Activated naive CD4-positive, alpha-beta T cell treated with anti-CD3 and anti-CD28 coated beads, Interleukin-2, amount 50 U/mL, for 72 hours (primary cell): Measurements from ENCODE around the gene PEMT. TPM values are rescaled to one million over a fixed set of nuclear protein-coding genes. Genes with fewer than 3 reads are reported as not detected.
"Not testable (repeated sequence)": the region's sequence is repeated elsewhere in the genome, so short reads cannot be mapped to it uniquely, and the experiment has no call there.

ENCODE experiments used
- ATAC-seq, 2 donors: fragments of 150-1000 bp; cut with Tn5 transposase; 2 replicates each; pipeline ENCODE4 v1.10.0; 2021; ENCODE audit warnings: mild to moderate bottlenecking in 2 of 2, moderate library complexity in 2 of 2
- DNase-seq, 2 donors: peaks; one replicate each; pipeline ENCODE4 v3.0.0; 2021 to 2022; ENCODE audit warnings: low spot score in 2 of 2
- H3K27ac Mint-ChIP-seq, 2 donors: one replicate each; pipeline ENCODE4 v1.8.0; 2022; ENCODE audit warnings: mild to moderate bottlenecking in 2 of 2, mixed read lengths in 2 of 2
- H3K36me3 Mint-ChIP-seq, 2 donors: one replicate each; pipeline ENCODE4 v1.8.0; 2022; ENCODE audit warnings: mixed read lengths in 2 of 2
- H3K9me3 Mint-ChIP-seq, 2 donors: one replicate each; pipeline ENCODE4 v1.8.0; 2022; ENCODE audit warnings: mixed read lengths in 2 of 2
- total RNA-seq, 2 donors: library from RNA; stranded (reverse); gene quantifications; one replicate each; pipeline ENCODE4 v1.2.3, GENCODE V29; 2022

The PEMT gene, protein sequence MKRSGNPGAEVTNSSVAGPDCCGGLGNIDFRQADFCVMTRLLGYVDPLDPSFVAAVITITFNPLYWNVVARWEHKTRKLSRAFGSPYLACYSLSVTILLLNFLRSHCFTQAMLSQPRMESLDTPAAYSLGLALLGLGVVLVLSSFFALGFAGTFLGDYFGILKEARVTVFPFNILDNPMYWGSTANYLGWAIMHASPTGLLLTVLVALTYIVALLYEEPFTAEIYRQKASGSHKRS
- 10 to 100 TPM in 1 of 2 donors, 1 to 10 TPM in 1; 6.3 to 27.5 TPM for total RNA-seq

DNA sequence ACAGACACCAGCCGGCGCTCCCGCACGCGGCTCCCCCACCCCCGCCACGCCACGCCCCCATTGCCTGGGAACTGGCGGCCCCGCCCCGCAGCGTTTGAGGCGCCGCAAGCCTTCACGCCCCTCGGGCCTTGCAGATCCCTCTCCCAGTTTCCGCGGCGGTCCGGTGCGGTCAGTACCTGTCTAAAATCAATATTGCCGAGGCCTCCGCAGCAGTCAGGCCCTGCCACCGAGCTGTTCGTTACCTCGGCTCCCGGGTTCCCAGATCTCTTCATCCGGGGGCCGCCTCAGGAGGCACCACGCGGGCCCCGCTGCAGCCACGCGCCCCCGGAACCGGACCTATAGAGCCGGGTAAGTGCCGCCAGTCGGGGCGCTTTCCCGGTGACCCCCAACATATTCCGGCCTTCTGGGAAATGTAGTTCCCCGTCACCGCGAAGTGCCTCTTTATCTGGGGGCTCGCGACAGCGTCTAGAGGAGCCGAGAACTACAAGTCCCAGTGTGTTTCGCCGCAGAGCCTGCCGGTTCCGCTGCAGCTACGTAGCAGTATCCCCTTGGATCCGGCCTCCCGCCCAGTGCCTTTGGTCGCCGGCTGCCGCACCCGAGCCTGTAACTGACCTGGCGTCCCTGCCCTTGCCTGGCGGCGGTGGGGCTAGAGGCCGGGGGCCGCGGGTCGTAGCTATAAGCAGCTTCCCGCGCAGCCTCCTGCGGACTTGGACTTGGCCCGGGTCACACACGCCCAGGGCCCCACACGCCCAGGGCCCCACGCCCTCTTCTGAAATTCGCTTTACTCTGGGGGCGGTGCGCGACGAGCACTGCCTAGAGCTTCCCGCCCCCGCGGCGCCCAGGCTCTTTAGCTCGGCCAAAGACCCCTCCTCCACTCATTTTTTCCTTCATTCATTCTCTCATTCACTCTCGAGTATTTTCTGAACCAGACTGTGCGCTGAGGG lies at the start of gene PEMT:
Gene PEMT, minus strand, starts transcription at position 354 of the 944 bp plus-strand sequence. Its CDS starts 82 bp downstream, at position 272.
- Mint-ChIP-seq H3K27ac (peak within 1 kb of the TSS; percentile 85 to 96), H3K36me3 (peaks cover 0 to 5% of the 10 kb centered on the region in 2 donors), H3K9me3 (no peaks in the 10 kb centered on the region)
- peak; percentile 85 to 94 for ATAC-seq
- peak; percentile 81 to 89 for DNase-seq

DNA sequence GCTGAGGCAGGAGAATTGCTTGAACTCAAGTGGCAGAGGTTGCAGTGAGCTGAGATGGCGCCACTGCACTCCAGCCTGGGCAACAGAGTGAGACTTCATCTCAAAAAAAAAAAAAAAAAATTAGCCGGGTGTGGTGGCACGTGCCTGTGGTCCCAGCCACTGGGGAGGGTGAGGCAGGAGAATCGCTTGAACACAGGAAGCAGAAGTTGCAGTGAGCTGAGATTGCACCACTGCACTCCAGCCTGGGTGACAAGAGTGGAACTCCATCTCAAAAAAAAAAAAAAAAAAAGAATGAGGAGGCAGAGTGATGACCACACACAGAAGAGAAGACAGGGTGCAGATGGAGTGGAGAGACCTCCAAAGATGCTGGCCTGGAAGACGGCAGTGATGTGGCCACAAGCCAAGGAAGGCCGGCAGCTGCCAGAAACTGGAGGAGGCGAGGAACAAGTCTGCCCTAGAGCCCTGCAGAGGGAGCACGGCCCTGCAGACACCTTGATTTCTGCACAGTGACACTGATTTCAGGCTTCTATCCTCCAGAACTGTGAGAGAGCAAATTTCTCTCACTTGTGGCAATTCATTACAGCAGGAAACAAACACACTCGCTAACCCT lies 48.3 kb upstream of the PEMT start:
- not testable (repeated sequence) for H3K27ac Mint-ChIP-seq, H3K9me3 Mint-ChIP-seq, H3K36me3 Mint-ChIP-seq, ATAC-seq, DNase-seq

DNA sequence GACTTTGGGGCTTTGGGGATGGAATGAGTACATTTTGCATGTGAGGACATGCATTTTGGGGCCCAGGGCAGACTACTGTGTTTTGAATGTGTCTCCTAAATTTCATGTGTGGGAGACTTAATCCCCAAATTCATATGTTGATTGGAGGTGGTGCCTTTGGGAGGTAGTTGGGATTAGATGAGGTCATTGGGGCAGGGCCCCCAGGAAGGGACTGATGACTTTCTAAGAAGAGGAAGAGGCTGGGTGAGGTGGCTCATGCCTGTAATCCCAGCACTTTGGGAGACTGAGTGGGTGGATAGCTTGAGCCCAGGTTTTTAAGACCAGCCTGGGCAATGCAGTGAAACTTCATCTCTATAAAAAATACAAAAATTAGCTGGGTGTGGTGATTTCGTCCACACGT lies 47.0 kb upstream of the PEMT start:
- Mint-ChIP-seq H3K36me3 (no peaks in the 10 kb centered on the region), H3K9me3 (no peaks in the 10 kb centered on the region), H3K27ac (no peak overlapping the region)
- DNase-seq, result no peak
- ATAC-seq, result no peak

DNA sequence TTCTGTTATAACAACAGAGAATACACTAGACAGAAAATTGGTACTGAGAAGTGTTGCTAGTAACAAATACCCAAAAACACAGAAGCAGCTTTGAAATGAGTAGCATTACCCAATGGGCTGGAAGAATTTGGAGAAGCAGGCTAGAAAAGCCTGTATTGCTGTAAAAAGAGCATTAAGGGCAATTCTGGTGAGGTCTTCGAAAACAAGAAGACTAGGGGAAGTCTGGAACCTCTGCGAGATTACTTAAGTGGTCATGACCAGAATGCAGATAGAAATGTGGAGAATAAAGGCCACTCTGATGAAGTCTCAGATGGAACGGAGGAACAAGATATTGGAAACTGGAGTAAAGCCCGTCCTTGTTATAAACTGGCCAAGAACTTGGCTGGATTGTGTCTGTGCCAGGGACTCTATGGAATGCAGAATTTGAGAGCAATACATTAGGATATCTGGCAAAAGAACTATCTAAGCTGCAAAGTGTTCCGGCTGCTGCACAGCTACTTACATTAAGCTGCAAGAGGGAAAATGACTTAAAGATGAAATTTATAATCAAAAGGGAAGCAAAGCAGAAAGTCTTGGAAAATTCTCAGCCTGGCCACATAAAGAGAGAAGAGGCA lies 44.9 kb upstream of the PEMT start:
- no peak for DNase-seq
- Mint-ChIP-seq H3K9me3 (no peaks in the 10 kb centered on the region), H3K36me3 (no peaks in the 10 kb centered on the region), H3K27ac (no peak overlapping the region)
- ATAC-seq, result no peak

DNA sequence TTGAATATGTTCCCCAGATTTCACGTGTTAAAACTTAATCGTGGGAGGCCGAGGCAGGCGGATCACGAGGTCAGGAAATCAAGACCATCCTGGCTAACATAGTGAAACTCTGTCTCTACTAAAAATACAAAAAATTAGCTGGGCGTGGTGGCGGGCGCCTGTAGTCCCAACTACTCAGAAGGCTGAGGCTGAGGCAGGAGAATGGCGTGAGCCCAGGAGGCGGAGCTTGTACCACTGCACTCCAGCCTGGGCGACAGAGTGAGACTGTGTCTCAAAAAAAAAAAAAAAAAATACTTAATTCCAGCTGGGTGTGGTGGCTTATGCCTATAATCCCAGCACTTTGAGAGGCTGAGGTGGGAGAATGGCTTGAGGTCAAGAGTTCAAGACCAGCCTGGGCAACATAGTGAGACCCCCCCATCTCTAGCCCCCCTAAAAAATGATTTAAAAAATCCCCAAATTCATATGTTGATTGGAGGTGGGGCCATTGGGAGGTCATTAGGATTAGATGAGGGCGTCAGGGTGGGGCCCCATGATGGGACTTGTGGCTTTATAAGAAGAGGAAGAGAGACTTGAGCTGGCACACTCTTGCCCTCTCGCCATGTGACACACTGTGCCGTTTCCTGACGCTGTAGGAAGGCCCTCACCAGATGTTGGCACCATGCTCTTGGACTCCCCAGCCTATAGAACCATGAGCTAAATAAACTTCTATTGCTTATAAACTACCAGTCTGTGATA lies 44.2 kb upstream of the PEMT start:
- not testable (repeated sequence) for H3K9me3 Mint-ChIP-seq, ATAC-seq, DNase-seq, H3K36me3 Mint-ChIP-seq, H3K27ac Mint-ChIP-seq

DNA sequence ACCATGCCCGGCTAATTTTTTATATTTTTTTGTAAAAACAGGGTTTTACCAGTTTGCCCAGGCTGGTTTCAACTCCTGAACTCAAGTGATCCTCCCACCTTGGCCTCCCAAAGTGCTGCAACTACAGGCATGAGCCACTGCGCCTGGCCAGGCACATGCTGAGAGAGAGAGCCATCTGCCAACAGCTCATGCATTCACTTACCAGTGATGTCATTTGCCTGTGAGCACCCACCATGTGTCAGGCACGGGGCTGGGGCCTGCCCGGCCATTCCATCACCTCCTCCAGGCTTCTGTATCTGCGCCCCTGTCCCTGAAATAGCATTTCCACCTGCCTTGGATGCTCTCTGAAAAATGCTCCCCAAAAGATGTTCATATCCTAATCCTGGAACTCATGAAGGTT lies 43.6 kb upstream of the PEMT start:
- H3K36me3 Mint-ChIP-seq, result no peaks in the 10 kb centered on the region
- H3K9me3 Mint-ChIP-seq, result no peaks in the 10 kb centered on the region
- no peak overlapping the region for H3K27ac Mint-ChIP-seq
- ATAC-seq (no peak), DNase-seq (no peak)

DNA sequence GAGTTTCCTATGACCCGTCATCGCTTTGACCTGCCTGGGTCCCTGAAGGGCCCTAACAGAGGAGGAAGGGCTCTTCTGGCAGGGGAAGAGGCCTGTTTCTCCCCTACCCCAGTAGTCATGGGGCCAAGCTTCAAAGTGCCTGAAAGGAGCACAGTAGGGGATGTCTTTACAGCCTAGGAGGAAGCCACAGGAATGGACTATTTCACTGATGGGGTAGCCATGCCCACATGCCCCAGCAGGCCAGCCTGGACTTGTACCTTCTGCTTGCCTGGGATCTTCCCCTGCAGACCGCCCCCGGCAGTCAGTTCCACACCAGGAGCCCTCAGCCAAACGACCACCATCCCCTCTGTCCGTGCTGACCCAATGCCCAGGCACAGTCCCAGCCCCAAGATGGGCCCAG lies 41.8 kb upstream of the PEMT start:
- DNase-seq, result no peak
- Mint-ChIP-seq H3K36me3 (no peaks in the 10 kb centered on the region), H3K9me3 (peaks cover 0 to 3% of the 10 kb centered on the region in 2 donors), H3K27ac (no peak overlapping the region)
- ATAC-seq, result no peak

DNA sequence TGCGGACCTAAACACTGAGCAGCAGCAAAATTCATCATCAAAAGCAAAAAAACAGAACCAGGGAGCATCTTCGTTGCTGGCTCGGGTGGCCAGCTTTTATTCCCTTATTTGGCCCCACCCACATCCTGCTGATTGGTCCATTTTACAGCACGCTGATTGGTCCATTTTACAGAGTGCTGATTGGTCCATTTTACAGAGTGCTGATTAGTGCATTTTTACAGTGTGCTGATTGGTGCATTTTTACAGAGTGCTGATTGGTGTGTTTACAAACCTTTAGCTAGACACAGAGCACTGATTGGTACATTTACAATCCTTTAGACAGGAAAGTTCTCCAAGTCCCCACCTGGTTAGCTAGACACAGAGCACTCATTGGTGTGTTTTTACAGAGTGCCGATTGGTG lies 41.2 kb upstream of the PEMT start:
- H3K36me3 Mint-ChIP-seq, H3K9me3 Mint-ChIP-seq, H3K27ac Mint-ChIP-seq, DNase-seq, ATAC-seq: not testable (repeated sequence)

DNA sequence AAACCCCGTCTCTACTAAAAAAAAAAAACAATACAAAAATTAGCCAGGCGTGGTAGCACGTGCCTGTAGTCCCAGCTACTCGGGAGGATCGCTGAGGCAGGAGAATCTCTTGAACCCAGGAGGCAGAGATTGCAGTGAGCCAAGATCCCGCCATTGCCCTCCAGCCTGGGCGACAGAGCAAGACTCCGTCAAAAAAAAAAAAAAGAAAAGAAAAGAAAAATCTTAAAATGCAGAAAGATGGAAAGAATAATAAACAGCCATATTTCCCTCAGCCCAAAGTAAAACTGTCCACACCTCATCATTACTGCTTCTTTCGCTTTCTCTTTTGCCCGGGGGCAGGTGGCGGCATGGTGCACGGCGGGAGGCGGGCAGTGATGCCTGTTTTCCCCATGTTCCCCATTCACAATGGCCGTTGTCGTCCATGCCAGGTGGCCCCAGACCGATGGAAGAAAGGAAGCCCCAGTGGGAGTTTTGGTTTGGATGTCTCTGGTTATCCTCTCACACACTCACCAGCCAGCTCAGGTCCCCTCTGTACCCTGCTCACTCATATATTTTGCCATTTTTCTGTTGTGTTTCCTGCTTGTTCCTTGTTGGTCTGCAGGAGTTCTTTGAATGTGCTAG lies 37.0 kb upstream of the PEMT start:
- H3K27ac Mint-ChIP-seq, result peak overlapping the region; percentile 85 to 89
- ATAC-seq, result peak; percentile 65 to 83

DNA sequence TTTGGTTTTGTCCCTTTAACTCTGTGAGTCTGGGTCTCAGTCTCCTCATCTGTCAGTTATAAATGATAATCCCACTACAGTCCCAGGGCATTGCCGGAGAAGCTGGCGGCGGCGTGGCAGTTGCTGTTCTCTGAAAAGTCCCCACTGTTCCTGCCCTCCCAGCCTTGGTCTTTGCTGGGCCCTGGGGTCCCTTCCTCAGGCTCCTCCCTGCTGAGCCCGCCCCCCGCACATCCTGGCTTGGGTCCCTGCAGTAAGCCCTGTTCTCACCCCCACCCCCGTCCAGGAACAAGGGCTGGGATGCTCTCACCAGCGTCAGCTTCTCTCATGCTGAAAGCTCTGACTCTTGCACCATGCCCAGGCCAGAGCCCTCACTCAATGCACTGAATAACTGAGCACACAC lies 35.3 kb upstream of the PEMT start:
- ATAC-seq, result no peak
- Mint-ChIP-seq H3K36me3 (no peaks in the 10 kb centered on the region), H3K9me3 (peaks cover 0 to 3% of the 10 kb centered on the region in 2 donors), H3K27ac (no peak overlapping the region)
- no peak for DNase-seq

More for the DNA sequence above, 37.0 kb upstream of the PEMT start:
- H3K9me3 Mint-ChIP-seq, result peaks cover 0 to 3% of the 10 kb centered on the region in 2 donors
- no peaks in the 10 kb centered on the region for H3K36me3 Mint-ChIP-seq
- DNase-seq, result peak in 1 of 2 donors; percentile 37

DNA sequence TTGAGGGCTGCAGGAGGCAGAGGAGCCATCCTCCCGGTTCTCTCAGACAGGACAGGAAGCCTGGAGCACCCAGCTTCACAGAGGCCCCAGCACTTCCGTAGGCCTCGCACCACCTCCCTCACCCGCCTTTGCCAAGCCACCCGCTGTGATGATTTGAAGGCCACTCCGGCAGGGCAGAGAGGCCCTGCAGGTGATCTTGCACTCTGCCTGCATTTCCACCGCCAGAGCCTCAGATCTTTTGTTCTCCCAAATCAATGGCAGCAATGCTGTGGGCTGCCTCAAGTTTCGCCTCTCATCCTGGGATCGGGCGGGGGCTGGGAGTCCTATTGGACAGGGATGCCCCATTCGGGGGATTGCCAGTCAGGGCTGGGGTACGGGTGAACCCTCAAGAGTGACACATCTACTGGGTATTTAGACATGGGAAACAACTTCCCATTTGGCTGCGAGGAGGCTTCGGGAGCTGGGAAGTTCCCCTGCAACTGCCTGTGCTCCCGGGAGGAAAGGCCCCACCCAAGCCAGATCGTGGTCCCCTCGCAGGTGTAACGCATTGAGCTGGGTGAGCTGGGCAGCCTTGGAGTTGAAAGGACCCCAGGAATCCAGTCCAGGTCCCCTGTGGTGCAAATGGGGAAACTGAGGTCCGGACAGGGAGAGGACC lies 34.8 kb upstream of the PEMT start:
- Mint-ChIP-seq H3K27ac (no peak overlapping the region), H3K9me3 (peaks cover 0 to 3% of the 10 kb centered on the region in 2 donors), H3K36me3 (no peaks in the 10 kb centered on the region)
- ATAC-seq (no peak), DNase-seq (no peak)

DNA sequence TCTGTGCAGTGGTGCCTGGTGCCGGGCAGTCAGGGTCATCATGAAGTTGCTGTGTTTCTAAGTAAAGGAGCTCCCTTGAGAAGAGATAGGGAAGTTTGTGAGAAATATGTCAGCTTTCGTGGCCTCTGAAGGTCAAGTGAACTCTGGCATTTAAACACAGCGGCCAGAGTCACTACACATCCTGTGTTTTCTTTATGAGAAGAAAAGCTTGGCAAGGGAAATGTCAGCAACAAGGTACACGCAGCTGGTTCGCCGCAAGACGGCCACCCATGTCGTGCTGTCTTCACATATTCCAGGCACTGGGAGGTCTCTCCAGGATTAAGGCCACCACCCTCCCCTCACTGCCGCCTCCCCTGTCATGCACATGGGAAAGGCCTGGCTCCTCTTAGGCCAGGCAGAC lies 33.2 kb upstream of the PEMT start:
- Mint-ChIP-seq H3K36me3 (no peaks in the 10 kb centered on the region), H3K27ac (no peak overlapping the region), H3K9me3 (peaks cover 0 to 3% of the 10 kb centered on the region in 2 donors)
- ATAC-seq (no peak), DNase-seq (no peak)

DNA sequence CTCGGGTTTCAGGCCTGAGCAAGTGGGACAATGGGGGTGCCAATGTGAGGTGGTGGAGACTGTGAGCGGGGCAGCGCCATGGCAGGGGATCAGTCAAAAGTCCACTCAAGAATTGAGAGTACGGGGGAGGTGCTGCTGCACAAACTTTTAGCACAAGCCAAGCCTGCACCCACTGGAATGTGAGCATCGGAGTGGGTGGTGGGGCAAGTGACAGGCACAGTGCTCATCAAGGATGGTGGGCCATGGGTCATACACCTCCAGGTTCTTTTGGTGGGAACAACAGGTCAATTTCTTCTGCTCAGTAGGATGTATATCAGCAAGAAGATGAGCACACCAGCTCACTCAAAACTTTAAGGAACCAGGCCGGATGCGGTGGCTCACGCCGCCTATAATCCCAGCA lies 32.4 kb upstream of the PEMT start:
- ATAC-seq (no peak), DNase-seq (no peak)
- Mint-ChIP-seq H3K36me3 (no peaks in the 10 kb centered on the region), H3K9me3 (peaks cover 0 to 3% of the 10 kb centered on the region in 2 donors), H3K27ac (no peak overlapping the region)

DNA sequence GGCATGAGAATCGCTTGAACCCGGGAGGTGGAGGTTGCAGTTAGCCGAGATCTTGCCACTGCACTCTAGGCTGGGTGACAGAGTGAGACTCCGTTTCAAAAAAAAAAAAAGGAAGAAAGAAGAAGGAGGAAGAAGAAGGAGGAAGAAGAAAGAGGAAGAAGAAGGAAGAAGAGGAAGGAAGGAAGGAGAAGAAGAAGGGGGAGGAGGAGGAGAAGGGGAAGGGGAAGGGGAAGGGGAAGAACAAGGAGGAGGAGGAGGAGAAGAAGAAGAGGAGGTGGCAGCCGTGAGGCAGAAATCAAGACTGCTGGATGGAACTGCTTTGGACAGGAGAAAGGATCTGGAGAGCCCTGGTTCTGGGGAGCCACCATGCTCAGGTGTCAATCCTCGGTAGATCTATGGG lies 29.7 kb upstream of the PEMT start:
- no peaks in the 10 kb centered on the region for H3K36me3 Mint-ChIP-seq
- ATAC-seq, result no peak
- no peak for DNase-seq
- H3K9me3 Mint-ChIP-seq, result no peaks in the 10 kb centered on the region
- no peak overlapping the region for H3K27ac Mint-ChIP-seq

DNA sequence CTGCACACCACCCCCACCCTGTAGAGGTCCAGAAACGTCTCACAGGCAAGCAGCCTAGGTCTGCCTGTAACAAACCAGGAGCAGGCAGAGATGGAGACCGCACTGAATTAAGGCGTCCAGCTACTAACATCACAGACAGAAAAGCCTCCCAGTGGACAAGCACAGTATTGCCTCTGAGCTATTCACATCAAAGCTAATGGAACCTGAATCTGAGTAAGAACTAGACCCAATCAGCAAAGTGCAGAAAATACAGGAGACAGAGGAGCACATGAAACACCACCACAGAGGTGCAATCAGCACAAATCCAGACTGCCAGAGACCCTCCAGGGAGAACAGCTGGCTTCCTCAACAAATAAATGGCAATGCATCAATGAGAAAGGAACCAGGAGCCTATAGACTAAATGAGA lies 22.2 kb upstream of the PEMT start:
- H3K9me3 Mint-ChIP-seq, result peaks cover 0 to 9% of the 10 kb centered on the region in 2 donors
- ATAC-seq, result peak; percentile 82 to 91
- H3K27ac Mint-ChIP-seq, result no peak overlapping the region

More for the DNA sequence above, 22.2 kb upstream of the PEMT start:
- DNase-seq, result peak in 1 of 2 donors; percentile 34
- peaks cover 0 to 6% of the 10 kb centered on the region in 2 donors for H3K36me3 Mint-ChIP-seq
